Muscle of leg (tissue), 11 donors: Measurements from ENCODE around the gene GTF2H2C. TPM values are rescaled to one million over a fixed set of nuclear protein-coding genes. Genes with fewer than 3 reads are reported as not detected.
"Not testable (repeated sequence)": the region's sequence is repeated elsewhere in the genome, so short reads cannot be mapped to it uniquely, and the experiment has no call there.

Experiments
- DNase-seq: peaks from one replicate; pipeline ENCODE4 v3.0.0; 2013
- H3K27ac ChIP-seq: one replicate; pipeline ENCODE4 v1.5.1; 2013; ENCODE audit warnings: mild to moderate bottlenecking, low read length, control low read depth
- H3K27me3 ChIP-seq: one replicate; pipeline ENCODE4 v1.6.1; 2013; ENCODE audit warnings: low read length; ENCODE audit not compliant: control insufficient read depth, insufficient read depth
- H3K36me3 ChIP-seq: one replicate; pipeline ENCODE4 v1.6.1; 2013; ENCODE audit warnings: low read length; ENCODE audit not compliant: control insufficient read depth, insufficient read depth
- H3K4me1 ChIP-seq: one replicate; pipeline ENCODE4 v1.6.1; 2013; ENCODE audit warnings: low read length; ENCODE audit not compliant: control insufficient read depth, insufficient read depth
- H3K4me3 ChIP-seq: one replicate; pipeline ENCODE4 v1.5.1; 2013; ENCODE audit warnings: low read length, control low read depth
- H3K9me3 ChIP-seq: replicated peaks from 2 replicates; pipeline ENCODE4 v1.6.1; 2013; ENCODE audit warnings: low read depth, low read length; ENCODE audit not compliant: control insufficient read depth
- WGBS: methylation state at CpG from one replicate; pipeline ENCODE4 v1.1.5; 2013; ENCODE audit warnings: missing lambda C conversion rate; ENCODE audit not compliant: insufficient coverage; 5-methylcytosine and 5-hydroxymethylcytosine counted together
- polyA plus RNA-seq, 8 donors: library from polyadenylated mRNA; unstranded; fragments of 120-200 nt; gene quantifications; one replicate each; pipeline versions ENCODE4 v1.2.1 to v1.2.3, GENCODE V29; 2013; ENCODE audit warnings: inconsistent platforms in 1 of 8, low replicate concordance in 1 of 8; ENCODE audit not compliant: insufficient read length in 8 of 8, insufficient read depth in 1 of 8
- total RNA-seq: library from RNA; stranded (reverse); fragments of 120-200 nt; gene quantifications from one replicate; pipeline ENCODE4 v1.2.4, GENCODE V29; 2013

GTF2H2C gene
- total and polyA plus RNA-seq, 9 donors, result 20.8 to 42.0 (median 29.2) TPM

- not testable (repeated sequence) for H3K4me1 ChIP-seq, H3K4me3 ChIP-seq, H3K9me3 ChIP-seq, H3K36me3 ChIP-seq, DNase-seq, H3K27me3 ChIP-seq, H3K27ac ChIP-seq
- WGBS, result 100% methylated on average over 1 of the region's 9 CpGs
These were observed 71.9 kb downstream of the GTF2H2C start for GRCh38 chr5:69631879-69632278.

Other genes with a start within 250 kb of the GTF2H2C start
- 2.2 TPM for gene CCDC125, start 227.4 kb upstream of the GTF2H2C start, total RNA-seq
- gene CCDC125, start 227.4 kb upstream of the GTF2H2C start, polyA plus RNA-seq, result 1 to 10 TPM; 2.8 to 4.1 (median 3.5) TPM
- 40.2 TPM for gene AK6, start 190.7 kb upstream of the GTF2H2C start, total RNA-seq
- gene AK6, start 190.7 kb upstream of the GTF2H2C start, polyA plus RNA-seq, result 10 to 100 TPM; 35.9 to 53.9 (median 44.6) TPM
- 38.3 TPM for gene TAF9, start 190.7 kb upstream of the GTF2H2C start, total RNA-seq
- 10 to 100 TPM; 31.2 to 38.3 (median 37.5) TPM for gene TAF9, start 190.7 kb upstream of the GTF2H2C start, polyA plus RNA-seq
- 21.2 TPM for gene RAD17, start 190.4 kb upstream of the GTF2H2C start, total RNA-seq
- 10 to 100 TPM; 20.6 to 26.4 (median 23.2) TPM for gene RAD17, start 190.4 kb upstream of the GTF2H2C start, polyA plus RNA-seq
- 0.31 TPM for gene MARVELD2, start 145.1 kb upstream of the GTF2H2C start, total RNA-seq
- 1 to 10 TPM in 2 of 8 donors, under 1 TPM in 6; 0.14 to 3.2 (median 0.36) TPM for gene MARVELD2, start 145.1 kb upstream of the GTF2H2C start, polyA plus RNA-seq
- 2.4 TPM for gene OCLN, start 67.4 kb upstream of the GTF2H2C start, total RNA-seq
- 1 to 10 TPM in 7 of 8 donors, under 1 TPM in 1; 0.59 to 6.8 (median 2.6) TPM for gene OCLN, start 67.4 kb upstream of the GTF2H2C start, polyA plus RNA-seq